Measurements from ENCODE around the gene B4GALNT3. TPM values are rescaled to one million over a fixed set of nuclear protein-coding genes. Genes with fewer than 3 reads are reported as not detected.

B4GALNT3 gene
- total RNA-seq, 1 experiment from 2014 or later: 1.7 TPM

- DNase-seq (ENCODE audit: extremely low read depth, low read depth): no peak
These were observed 77.1 kb downstream of the B4GALNT3 start for GRCh38 chr12:536751-537245.

GRCh38 chr12:537772-538171 is 78.0 kb downstream of the B4GALNT3 start:
- DNase-seq (ENCODE audit: extremely low read depth, low read depth): no peak

- DNase-seq (ENCODE audit: extremely low read depth, low read depth): no peak
These were observed 79.2 kb downstream of the B4GALNT3 start for GRCh38 chr12:538731-539539.

GRCh38 chr12:539540-540310 is 80.0 kb downstream of the B4GALNT3 start:
- DNase-seq (ENCODE audit: extremely low read depth, low read depth): no peak

- DNase-seq (ENCODE audit: extremely low read depth, low read depth): no peak
These were observed 82.1 kb downstream of the B4GALNT3 start for GRCh38 chr12:541676-542324.

- no peak for DNase-seq (ENCODE audit: extremely low read depth, low read depth)
These were observed 82.8 kb downstream of the B4GALNT3 start for GRCh38 chr12:542395-543113.

GRCh38 chr12:543114-543451 is 83.3 kb downstream of the B4GALNT3 start:
- no peak for DNase-seq (ENCODE audit: extremely low read depth, low read depth)

- no peak for DNase-seq (ENCODE audit: extremely low read depth, low read depth)
These were observed 84.4 kb downstream of the B4GALNT3 start for GRCh38 chr12:544142-544541.

- no peak for DNase-seq (ENCODE audit: extremely low read depth, low read depth)
These were observed 85.3 kb downstream of the B4GALNT3 start for GRCh38 chr12:544941-545635.

- DNase-seq (ENCODE audit: extremely low read depth, low read depth): no peak
These were observed 86.1 kb downstream of the B4GALNT3 start for GRCh38 chr12:545835-546234.

GRCh38 chr12:546265-546919 is 86.7 kb downstream of the B4GALNT3 start:
- no peak for DNase-seq (ENCODE audit: extremely low read depth, low read depth)

- peak; percentile 64 for DNase-seq (ENCODE audit: extremely low read depth, low read depth)
These were observed 87.4 kb downstream of the B4GALNT3 start for GRCh38 chr12:546920-547845.

- no peak for DNase-seq (ENCODE audit: extremely low read depth, low read depth)
These were observed 88.2 kb downstream of the B4GALNT3 start for GRCh38 chr12:547883-548470.

GRCh38 chr12:549476-550082 is 89.8 kb downstream of the B4GALNT3 start:
- DNase-seq (ENCODE audit: extremely low read depth, low read depth): no peak

- DNase-seq (ENCODE audit: extremely low read depth, low read depth): no peak
These were observed 90.9 kb downstream of the B4GALNT3 start for GRCh38 chr12:550473-551260.

GRCh38 chr12:552466-552865 is 92.7 kb downstream of the B4GALNT3 start:
- DNase-seq (ENCODE audit: extremely low read depth, low read depth): no peak
